ENCODE results near the gene RBMS3. TPM values are rescaled to one million over a fixed set of nuclear protein-coding genes. Genes with fewer than 3 reads are reported as not detected.

RBMS3 gene
- total RNA-seq, 1 donor from 2014 or later = 0.47 TPM

DNA sequence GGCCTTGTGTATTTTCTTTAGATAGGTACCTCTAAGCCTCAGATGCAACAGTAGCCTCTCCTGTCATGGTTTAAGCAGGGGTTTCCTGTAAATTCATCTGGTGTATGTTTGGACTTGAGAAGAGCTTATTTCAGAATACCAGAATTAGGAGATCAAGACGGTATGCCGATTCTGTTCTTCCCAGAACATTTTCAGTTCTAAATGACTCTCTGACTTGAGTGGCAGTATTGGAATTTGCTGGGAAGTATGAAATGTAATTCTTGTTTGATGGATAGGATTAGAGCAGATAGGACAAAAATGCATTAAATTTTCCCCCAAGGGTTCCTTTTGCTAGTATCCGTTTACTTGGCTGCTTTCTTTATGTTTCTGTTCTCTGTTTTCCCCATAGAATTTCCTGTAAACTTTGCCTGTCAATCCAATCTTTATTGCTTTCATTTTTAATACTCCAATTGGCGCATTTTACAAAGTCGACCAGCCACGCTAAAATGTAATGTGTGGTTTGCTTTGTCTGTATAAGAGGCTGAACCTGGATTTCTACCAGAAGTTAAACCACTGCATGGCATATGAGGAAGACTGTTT lies 612.2 kb downstream of the RBMS3 start:
- Mint-ChIP-seq H3K36me3 (no peaks in the 10 kb centered on the region), H3K27ac (no peak overlapping the region), H3K4me3 (no peak overlapping the region), H3K4me1 (peaks cover 6% of the 10 kb centered on the region), H3K27me3 (ENCODE audit: insufficient read depth, low read depth) (no peaks in the 10 kb centered on the region), H3K9me3 (no peaks in the 10 kb centered on the region)
- Histone ChIP-seq H3K4me3 (no peak overlapping the region), H2AFZ (replicated peaks) (no peak overlapping the region), H3K9ac (no peak overlapping the region), H3K27me3 (no peaks in the 10 kb centered on the region), H3K4me1 (no peaks in the 10 kb centered on the region), H3K79me2 (ENCODE audit: low read depth) (no peaks in the 10 kb centered on the region), H3K36me3 (no peaks in the 10 kb centered on the region), H3K27ac (no peak overlapping the region), H3F3A (ENCODE audit: low read depth) (no peaks in the 10 kb centered on the region), H4K20me1 (ENCODE audit: low read depth) (no peaks in the 10 kb centered on the region), H3K4me2 (no peak overlapping the region), H3K9me3 (ENCODE audit: low read depth) (no peaks in the 10 kb centered on the region)
- TF ChIP-seq EZH2phosphoT487 (IDR thresholded peaks at IDR 0.05) = no peak
- no peak for DNase-seq (ENCODE audit: low spot score)

DNA sequence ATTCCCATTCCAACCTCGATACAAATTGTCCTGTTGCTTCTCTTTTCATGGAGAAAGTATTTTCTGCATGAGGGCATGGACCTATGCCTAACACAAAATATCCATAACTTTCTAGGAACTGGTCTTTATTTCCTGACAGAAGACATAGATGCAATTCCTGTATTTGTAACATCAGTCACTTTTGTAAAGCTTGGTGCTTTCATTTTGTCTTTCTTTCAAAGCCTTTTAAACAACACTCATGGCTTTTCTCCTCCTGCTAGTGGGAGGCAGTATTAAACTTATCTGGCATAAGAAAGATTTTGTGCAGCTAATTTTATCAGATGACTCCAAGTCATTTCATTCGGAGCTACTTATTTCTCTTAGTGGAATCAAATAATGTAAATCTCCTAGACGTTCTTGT lies 616.0 kb downstream of the RBMS3 start:
- Histone ChIP-seq H3K9me3 (ENCODE audit: low read depth) (no peaks in the 10 kb centered on the region), H2AFZ (replicated peaks) (no peak overlapping the region), H3K4me3 (no peak overlapping the region), H4K20me1 (ENCODE audit: low read depth) (no peaks in the 10 kb centered on the region), H3K27me3 (no peaks in the 10 kb centered on the region), H3K9ac (no peak overlapping the region), H3K79me2 (ENCODE audit: low read depth) (no peaks in the 10 kb centered on the region), H3K4me1 (no peaks in the 10 kb centered on the region), H3K27ac (no peak overlapping the region), H3K4me2 (no peak overlapping the region), H3F3A (ENCODE audit: low read depth) (no peaks in the 10 kb centered on the region), H3K36me3 (no peaks in the 10 kb centered on the region)
- H3K4me3 Mint-ChIP-seq = no peak overlapping the region
- peaks cover 12% of the 10 kb centered on the region for H3K4me1 Mint-ChIP-seq
- H3K27me3 Mint-ChIP-seq (ENCODE audit: insufficient read depth, low read depth) = no peaks in the 10 kb centered on the region
- H3K9me3 Mint-ChIP-seq = no peaks in the 10 kb centered on the region
- no peak overlapping the region for H3K27ac Mint-ChIP-seq
- H3K36me3 Mint-ChIP-seq = no peaks in the 10 kb centered on the region
- TF ChIP-seq, protein P1, sequence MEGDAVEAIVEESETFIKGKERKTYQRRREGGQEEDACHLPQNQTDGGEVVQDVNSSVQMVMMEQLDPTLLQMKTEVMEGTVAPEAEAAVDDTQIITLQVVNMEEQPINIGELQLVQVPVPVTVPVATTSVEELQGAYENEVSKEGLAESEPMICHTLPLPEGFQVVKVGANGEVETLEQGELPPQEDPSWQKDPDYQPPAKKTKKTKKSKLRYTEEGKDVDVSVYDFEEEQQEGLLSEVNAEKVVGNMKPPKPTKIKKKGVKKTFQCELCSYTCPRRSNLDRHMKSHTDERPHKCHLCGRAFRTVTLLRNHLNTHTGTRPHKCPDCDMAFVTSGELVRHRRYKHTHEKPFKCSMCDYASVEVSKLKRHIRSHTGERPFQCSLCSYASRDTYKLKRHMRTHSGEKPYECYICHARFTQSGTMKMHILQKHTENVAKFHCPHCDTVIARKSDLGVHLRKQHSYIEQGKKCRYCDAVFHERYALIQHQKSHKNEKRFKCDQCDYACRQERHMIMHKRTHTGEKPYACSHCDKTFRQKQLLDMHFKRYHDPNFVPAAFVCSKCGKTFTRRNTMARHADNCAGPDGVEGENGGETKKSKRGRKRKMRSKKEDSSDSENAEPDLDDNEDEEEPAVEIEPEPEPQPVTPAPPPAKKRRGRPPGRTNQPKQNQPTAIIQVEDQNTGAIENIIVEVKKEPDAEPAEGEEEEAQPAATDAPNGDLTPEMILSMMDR (IDR thresholded peaks at IDR 0.05) = no peak
- TF ChIP-seq EZH2 (IDR thresholded peaks at IDR 0.05) (no peak), EZH2phosphoT487 (IDR thresholded peaks at IDR 0.05) (no peak)
- no peak for DNase-seq (ENCODE audit: low spot score)

DNA sequence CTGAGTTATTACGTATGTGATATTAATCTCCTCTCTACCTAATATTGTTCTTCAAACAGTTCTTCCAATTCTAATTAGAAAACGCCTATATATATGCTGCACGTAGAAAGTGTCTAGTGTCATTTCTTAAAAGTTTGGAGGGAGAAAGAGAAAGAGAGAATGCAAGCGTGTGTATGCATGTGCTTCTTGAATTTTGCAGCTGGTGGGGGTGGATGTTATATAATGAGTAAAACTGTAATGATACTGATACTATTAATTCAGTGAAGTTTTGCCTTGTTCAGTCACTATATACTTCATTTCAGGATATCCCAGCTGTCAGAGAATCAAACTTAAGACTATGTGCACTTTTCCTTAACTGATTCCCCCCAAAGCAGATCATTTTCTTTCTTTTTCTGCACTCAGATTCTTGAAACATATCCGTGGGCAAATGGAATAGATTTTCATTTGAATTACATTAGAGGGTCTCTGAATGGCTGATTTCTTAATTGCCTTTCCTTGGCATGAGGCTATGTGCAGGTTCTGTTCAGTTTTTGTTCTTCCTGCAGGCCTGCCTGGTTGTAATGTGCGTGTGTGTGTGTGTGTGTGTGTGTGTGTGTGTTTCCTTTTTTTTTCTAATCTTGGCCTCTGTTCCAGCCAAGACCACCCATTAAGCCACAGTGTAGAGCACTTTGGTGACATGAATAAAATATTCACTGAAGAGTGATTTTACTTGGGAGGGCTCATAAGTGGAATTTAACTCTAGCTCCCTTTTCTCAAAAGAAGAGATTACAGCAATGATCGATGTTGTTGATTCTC lies 617.5 kb downstream of the RBMS3 start:
- no peaks in the 10 kb centered on the region for H4K20me1 ChIP-seq (ENCODE audit: low read depth)
- no peak overlapping the region for H2AFZ ChIP-seq (replicated peaks)
- H3K79me2 ChIP-seq (ENCODE audit: low read depth) = no peaks in the 10 kb centered on the region
- no peaks in the 10 kb centered on the region for H3K27me3 Mint-ChIP-seq (ENCODE audit: insufficient read depth, low read depth)
- no peak overlapping the region for H3K4me3 Mint-ChIP-seq
- no peaks in the 10 kb centered on the region for H3K9me3 Mint-ChIP-seq
- H3K27ac ChIP-seq = no peak overlapping the region
- no peaks in the 10 kb centered on the region for H3K9me3 ChIP-seq (ENCODE audit: low read depth)
- no peak for TF ChIP-seq EZH2 (IDR thresholded peaks at IDR 0.05)
- no peak for TF ChIP-seq EZH2phosphoT487 (IDR thresholded peaks at IDR 0.05)
- TF ChIP-seq, protein P1 (IDR thresholded peaks at IDR 0.05) = no peak
- no peak overlapping the region for H3K9ac ChIP-seq
- no peak overlapping the region for H3K4me2 ChIP-seq
- no peak overlapping the region for H3K27ac Mint-ChIP-seq
- H3K36me3 Mint-ChIP-seq = no peaks in the 10 kb centered on the region
- H3K4me3 ChIP-seq = no peak overlapping the region
- H3K36me3 ChIP-seq = no peaks in the 10 kb centered on the region
- no peaks in the 10 kb centered on the region for H3K27me3 ChIP-seq
- H3K4me1 ChIP-seq = no peaks in the 10 kb centered on the region
- H3F3A ChIP-seq (ENCODE audit: low read depth) = no peaks in the 10 kb centered on the region
- H3K4me1 Mint-ChIP-seq = peaks cover 6% of the 10 kb centered on the region
- DNase-seq (ENCODE audit: low spot score) = no peak

DNA sequence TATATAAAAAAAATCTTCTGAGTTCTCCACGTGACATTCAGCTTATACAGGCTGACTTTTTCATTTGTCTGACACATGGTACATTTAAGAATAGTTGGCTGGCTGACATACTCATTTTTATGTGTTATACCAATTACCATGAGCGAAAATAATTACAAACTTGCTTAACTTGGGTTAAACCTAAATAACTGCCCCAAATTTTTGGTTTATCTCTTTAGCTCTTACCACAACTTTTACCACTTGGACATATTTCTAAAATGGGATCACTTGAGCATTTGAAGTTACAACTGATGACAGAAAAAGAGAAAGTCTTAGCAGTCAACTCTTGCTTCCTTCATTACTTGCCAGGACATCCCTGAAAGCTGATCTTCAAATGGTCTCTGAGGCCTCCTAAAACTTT lies 618.1 kb downstream of the RBMS3 start:
- no peaks in the 10 kb centered on the region for H3K27me3 ChIP-seq
- no peaks in the 10 kb centered on the region for H3K79me2 ChIP-seq (ENCODE audit: low read depth)
- H3K9me3 Mint-ChIP-seq = no peaks in the 10 kb centered on the region
- H3K27me3 Mint-ChIP-seq (ENCODE audit: insufficient read depth, low read depth) = no peaks in the 10 kb centered on the region
- H3K4me2 ChIP-seq = no peak overlapping the region
- H3K4me3 Mint-ChIP-seq = no peak overlapping the region
- no peaks in the 10 kb centered on the region for H4K20me1 ChIP-seq (ENCODE audit: low read depth)
- H3K9me3 ChIP-seq (ENCODE audit: low read depth) = no peaks in the 10 kb centered on the region
- H3K4me1 Mint-ChIP-seq = peaks cover 6% of the 10 kb centered on the region
- H3K4me3 ChIP-seq = no peak overlapping the region
- TF ChIP-seq EZH2phosphoT487 (IDR thresholded peaks at IDR 0.05) (no peak), EZH2 (IDR thresholded peaks at IDR 0.05) (no peak)
- TF ChIP-seq, protein P1 (IDR thresholded peaks at IDR 0.05) = no peak
- H2AFZ ChIP-seq (replicated peaks) = no peak overlapping the region
- no peak overlapping the region for H3K27ac Mint-ChIP-seq
- no peak overlapping the region for H3K9ac ChIP-seq
- no peaks in the 10 kb centered on the region for H3K4me1 ChIP-seq
- DNase-seq (ENCODE audit: low spot score) = no peak
- no peaks in the 10 kb centered on the region for H3K36me3 Mint-ChIP-seq
- H3K27ac ChIP-seq = no peak overlapping the region
- no peaks in the 10 kb centered on the region for H3K36me3 ChIP-seq
- no peaks in the 10 kb centered on the region for H3F3A ChIP-seq (ENCODE audit: low read depth)
